ENCODE data around the gene KCTD2. TPM values are rescaled to one million over a fixed set of nuclear protein-coding genes. Genes with fewer than 3 reads are reported as not detected.
"Not testable (repeated sequence)": the region's sequence is repeated elsewhere in the genome, so short reads cannot be mapped to it uniquely, and the experiment has no call there.

Gene KCTD2
- total RNA-seq, 1 donor from 2014 or later, result 28.3 TPM

- no peak for DNase-seq (ENCODE audit: low spot score)
Measured at GRCh38 chr17:75049706-75050105, 2.7 kb downstream of the KCTD2 start.

- no peak for DNase-seq (ENCODE audit: low spot score)
Measured at GRCh38 chr17:75051941-75052340, 4.9 kb downstream of the KCTD2 start.

GRCh38 chr17:75059369-75060345 is 12.6 kb downstream of the KCTD2 start:
- no peak for DNase-seq (ENCODE audit: low spot score)

GRCh38 chr17:75060434-75061054 is 13.5 kb downstream of the KCTD2 start:
- DNase-seq (ENCODE audit: low spot score), result no peak

GRCh38 chr17:75061055-75061438 is 14.0 kb downstream of the KCTD2 start:
- no peak for DNase-seq (ENCODE audit: low spot score)

GRCh38 chr17:75061618-75062017 is 14.6 kb downstream of the KCTD2 start:
- no peak for DNase-seq (ENCODE audit: low spot score)

GRCh38 chr17:75063201-75063600 is 16.2 kb downstream of the KCTD2 start:
- DNase-seq (ENCODE audit: low spot score), result no peak

GRCh38 chr17:75063626-75064025 is 16.6 kb downstream of the KCTD2 start:
- no peak for DNase-seq (ENCODE audit: low spot score)

GRCh38 chr17:75064040-75064439 is 17.0 kb downstream of the KCTD2 start:
- DNase-seq (ENCODE audit: low spot score), result no peak

GRCh38 chr17:75064460-75064859 is 17.4 kb downstream of the KCTD2 start:
- no peak for DNase-seq (ENCODE audit: low spot score)

GRCh38 chr17:75064867-75065561 is 18.0 kb downstream of the KCTD2 start:
- DNase-seq (ENCODE audit: low spot score), result no peak

GRCh38 chr17:75065562-75066151 is 18.6 kb downstream of the KCTD2 start:
- DNase-seq (ENCODE audit: low spot score), result no peak

GRCh38 chr17:75067856-75068255 is 20.8 kb downstream of the KCTD2 start:
- no peak for DNase-seq (ENCODE audit: low spot score)

- no peak for DNase-seq (ENCODE audit: low spot score)
Measured at GRCh38 chr17:75068750-75069149, 21.7 kb downstream of the KCTD2 start.

GRCh38 chr17:75069783-75070182 is 22.8 kb downstream of the KCTD2 start:
- DNase-seq (ENCODE audit: low spot score), result no peak

GRCh38 chr17:75071478-75072271 is 24.6 kb downstream of the KCTD2 start:
- DNase-seq (ENCODE audit: low spot score), result not testable (repeated sequence)

GRCh38 chr17:75072909-75073308 is 25.9 kb downstream of the KCTD2 start:
- not testable (repeated sequence) for DNase-seq (ENCODE audit: low spot score)

GRCh38 chr17:75073618-75074047 is 26.6 kb downstream of the KCTD2 start:
- no peak for DNase-seq (ENCODE audit: low spot score)

- DNase-seq (ENCODE audit: low spot score), result no peak
Measured at GRCh38 chr17:75074532-75074931, 27.5 kb downstream of the KCTD2 start.

- DNase-seq (ENCODE audit: low spot score), result no peak
Measured at GRCh38 chr17:75075597-75076336, 28.7 kb downstream of the KCTD2 start.
